ENCODE data around the gene GTPBP4.
A peak's percentile ranks its signal among the peaks of the same experiment; 100 is the strongest.

Gene GTPBP4

DNA sequence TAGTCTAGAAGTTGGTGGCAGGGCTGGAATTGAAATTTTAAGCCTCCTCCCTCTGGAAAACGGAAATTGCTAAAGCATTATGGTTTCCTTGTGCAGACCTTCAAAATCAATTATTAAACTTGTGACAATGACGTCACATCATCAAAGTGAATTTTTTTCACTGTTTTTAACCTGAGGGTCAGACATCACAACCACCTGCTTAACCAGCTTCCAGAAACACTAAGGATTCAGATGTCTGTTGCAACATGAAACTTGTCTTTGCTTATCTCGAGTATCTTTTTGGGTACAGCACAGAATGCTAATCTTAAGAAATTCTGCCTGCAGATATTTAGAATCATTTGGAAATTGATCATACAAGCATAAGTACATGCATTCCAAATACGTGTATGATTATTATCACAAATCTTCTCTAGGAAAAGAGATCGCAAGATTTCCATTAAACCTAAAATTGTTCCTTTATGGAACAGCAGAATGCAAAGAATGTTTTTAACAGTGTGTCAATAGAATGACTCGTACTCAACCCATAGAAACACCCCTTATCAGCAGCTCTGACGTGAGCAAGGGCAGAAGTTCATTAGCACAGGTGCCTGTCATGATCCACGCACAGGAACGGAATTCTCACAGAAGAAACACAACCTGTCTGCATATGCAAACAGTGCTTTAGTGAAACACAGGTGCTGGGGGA is 4.1 kb upstream of the GTPBP4 start:
- H3K4me3 ChIP-seq (ENCODE audit: low read length): no peak overlapping the region
- peaks cover 41% of the 10 kb centered on the region for H3K4me1 ChIP-seq (ENCODE audit: control insufficient read depth, insufficient read depth, low read length)
- peak overlapping the region; percentile 20 for H3K9ac ChIP-seq (ENCODE audit: low read length)
- no peaks in the 10 kb centered on the region for H3K27me3 ChIP-seq (ENCODE audit: control insufficient read depth, insufficient read depth, low read length)
- no peaks in the 10 kb centered on the region for H3K36me3 ChIP-seq (ENCODE audit: control insufficient read depth, insufficient read depth, low read length)
- no peaks in the 10 kb centered on the region for H3K9me3 ChIP-seq (ENCODE audit: control insufficient read depth, low read length)

DNA sequence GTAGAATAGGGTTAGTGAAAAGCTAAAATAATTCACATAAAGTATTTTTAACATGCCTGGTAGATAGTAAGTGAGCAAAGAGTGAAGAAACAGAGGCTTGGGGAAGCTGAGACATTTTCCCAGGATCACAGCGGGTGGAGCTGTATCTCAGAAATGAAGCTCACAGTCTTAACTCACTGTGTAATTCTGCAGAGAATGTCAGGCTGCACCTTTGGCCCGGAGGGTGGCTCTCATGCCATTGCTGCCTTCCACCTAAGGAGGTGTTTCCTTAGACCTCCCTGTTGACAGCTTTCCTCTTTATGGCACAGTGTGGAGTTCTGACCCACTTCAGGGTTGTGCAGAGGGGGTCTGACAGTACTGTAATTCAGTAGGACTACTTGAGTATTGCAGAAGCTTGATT is 2.9 kb upstream of the GTPBP4 start:
- Histone ChIP-seq H3K4me3 (ENCODE audit: low read length) (no peak overlapping the region), H3K9me3 (ENCODE audit: control insufficient read depth, low read length) (no peaks in the 10 kb centered on the region), H3K4me1 (ENCODE audit: control insufficient read depth, insufficient read depth, low read length) (peaks cover 47% of the 10 kb centered on the region), H3K27me3 (ENCODE audit: control insufficient read depth, insufficient read depth, low read length) (no peaks in the 10 kb centered on the region), H3K36me3 (ENCODE audit: control insufficient read depth, insufficient read depth, low read length) (no peaks in the 10 kb centered on the region), H3K9ac (ENCODE audit: low read length) (no peak overlapping the region)

DNA sequence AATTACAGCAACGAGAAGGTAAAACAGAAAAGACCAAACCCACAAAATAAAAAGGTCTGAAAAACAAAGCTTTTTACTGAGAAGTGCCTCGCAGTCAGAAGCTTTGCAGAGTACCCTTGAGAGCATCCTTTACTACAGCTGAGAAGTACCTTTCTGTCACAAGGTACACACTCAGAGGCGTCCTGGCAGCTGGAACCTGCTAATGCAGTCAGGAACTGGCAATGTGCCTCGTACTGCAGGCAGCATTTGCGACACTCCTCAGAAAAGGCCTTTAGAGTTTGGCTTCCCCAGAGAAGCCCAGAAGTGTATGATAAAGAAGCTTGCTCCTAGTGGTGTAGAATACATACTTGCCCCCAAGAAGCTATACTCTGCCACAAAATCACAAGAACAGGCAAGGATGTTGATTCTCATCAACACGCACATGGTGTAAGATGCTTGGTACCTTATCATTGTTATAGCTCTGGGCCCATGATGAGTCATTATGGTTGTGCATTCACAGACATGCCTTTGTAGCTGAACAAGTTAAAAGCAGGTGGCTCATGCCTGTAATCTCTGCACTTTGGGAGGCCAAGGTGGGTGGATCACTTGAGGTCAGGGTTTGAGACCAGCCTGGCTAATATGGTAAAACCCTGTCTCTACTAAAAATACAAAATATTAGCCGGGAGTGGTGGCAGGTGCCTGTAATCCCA is 2.0 kb upstream of the GTPBP4 start:
- H3K27me3 ChIP-seq (ENCODE audit: control insufficient read depth, insufficient read depth, low read length): no peaks in the 10 kb centered on the region
- H3K4me3 ChIP-seq (ENCODE audit: low read length): no peak overlapping the region
- H3K36me3 ChIP-seq (ENCODE audit: control insufficient read depth, insufficient read depth, low read length): no peaks in the 10 kb centered on the region
- no peak overlapping the region for H3K9ac ChIP-seq (ENCODE audit: low read length)
- H3K9me3 ChIP-seq (ENCODE audit: control insufficient read depth, low read length): no peaks in the 10 kb centered on the region
- H3K4me1 ChIP-seq (ENCODE audit: control insufficient read depth, insufficient read depth, low read length): peaks cover 47% of the 10 kb centered on the region

DNA sequence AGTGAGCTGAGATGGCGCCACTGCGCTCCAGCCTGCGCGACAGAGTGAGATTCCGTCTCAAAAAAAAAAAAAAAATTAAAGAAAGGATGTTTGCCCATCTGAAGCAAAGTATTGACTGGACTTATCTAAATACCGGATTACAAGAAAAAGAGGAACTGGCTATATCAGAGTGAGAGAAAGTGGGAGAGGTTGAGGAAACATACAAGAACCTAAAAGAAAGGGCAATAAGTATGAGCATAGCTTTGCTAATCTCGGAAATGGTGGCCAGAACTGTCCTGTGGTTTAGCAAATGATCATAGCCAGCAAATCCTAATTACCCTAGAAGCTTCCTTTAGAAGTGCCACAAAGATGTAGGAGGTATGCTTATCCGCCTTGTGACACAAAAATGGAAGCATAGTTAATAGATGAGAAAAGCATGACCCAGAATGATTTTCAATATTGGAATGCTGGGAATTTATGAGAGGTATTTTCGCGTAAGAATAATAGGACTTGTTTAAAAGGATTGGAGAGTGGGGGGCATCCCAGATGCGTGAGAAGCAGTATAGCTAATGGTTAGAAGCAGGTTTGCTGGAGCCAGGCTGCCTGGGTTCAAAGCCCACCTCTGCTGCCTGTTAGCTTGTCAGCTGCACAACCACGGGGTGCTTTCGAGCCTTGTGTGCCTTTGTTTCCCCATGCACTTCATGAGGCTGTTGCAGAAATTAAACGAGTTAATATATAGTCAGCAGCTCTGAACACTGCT is 1.2 kb upstream of the GTPBP4 start:
- H3K9ac ChIP-seq (ENCODE audit: low read length): peak overlapping the region; percentile 89
- no peaks in the 10 kb centered on the region for H3K9me3 ChIP-seq (ENCODE audit: control insufficient read depth, low read length)
- no peaks in the 10 kb centered on the region for H3K36me3 ChIP-seq (ENCODE audit: control insufficient read depth, insufficient read depth, low read length)
- H3K4me3 ChIP-seq (ENCODE audit: low read length): peak overlapping the region; percentile 58
- no peaks in the 10 kb centered on the region for H3K27me3 ChIP-seq (ENCODE audit: control insufficient read depth, insufficient read depth, low read length)
- H3K4me1 ChIP-seq (ENCODE audit: control insufficient read depth, insufficient read depth, low read length): peaks cover 47% of the 10 kb centered on the region

DNA sequence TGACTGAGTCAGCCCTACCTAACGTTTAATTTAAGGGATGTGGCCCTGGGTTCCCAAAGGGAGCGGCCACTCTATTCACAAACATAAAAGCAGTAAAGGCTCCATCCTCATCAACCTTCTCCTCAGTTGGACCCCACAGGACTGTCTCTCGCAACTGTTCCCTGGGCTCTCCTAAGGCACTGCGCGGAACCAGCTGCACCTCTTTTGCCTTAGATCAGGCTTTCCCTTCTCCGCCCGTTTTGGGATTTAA is 689 bp upstream of the GTPBP4 start:
- peak overlapping the region; percentile 58 for H3K4me3 ChIP-seq (ENCODE audit: low read length)
- H3K36me3 ChIP-seq (ENCODE audit: control insufficient read depth, insufficient read depth, low read length): no peaks in the 10 kb centered on the region
- peaks cover 47% of the 10 kb centered on the region for H3K4me1 ChIP-seq (ENCODE audit: control insufficient read depth, insufficient read depth, low read length)
- H3K9me3 ChIP-seq (ENCODE audit: control insufficient read depth, low read length): no peaks in the 10 kb centered on the region
- H3K27me3 ChIP-seq (ENCODE audit: control insufficient read depth, insufficient read depth, low read length): no peaks in the 10 kb centered on the region
- peak overlapping the region; percentile 89 for H3K9ac ChIP-seq (ENCODE audit: low read length)

DNA sequence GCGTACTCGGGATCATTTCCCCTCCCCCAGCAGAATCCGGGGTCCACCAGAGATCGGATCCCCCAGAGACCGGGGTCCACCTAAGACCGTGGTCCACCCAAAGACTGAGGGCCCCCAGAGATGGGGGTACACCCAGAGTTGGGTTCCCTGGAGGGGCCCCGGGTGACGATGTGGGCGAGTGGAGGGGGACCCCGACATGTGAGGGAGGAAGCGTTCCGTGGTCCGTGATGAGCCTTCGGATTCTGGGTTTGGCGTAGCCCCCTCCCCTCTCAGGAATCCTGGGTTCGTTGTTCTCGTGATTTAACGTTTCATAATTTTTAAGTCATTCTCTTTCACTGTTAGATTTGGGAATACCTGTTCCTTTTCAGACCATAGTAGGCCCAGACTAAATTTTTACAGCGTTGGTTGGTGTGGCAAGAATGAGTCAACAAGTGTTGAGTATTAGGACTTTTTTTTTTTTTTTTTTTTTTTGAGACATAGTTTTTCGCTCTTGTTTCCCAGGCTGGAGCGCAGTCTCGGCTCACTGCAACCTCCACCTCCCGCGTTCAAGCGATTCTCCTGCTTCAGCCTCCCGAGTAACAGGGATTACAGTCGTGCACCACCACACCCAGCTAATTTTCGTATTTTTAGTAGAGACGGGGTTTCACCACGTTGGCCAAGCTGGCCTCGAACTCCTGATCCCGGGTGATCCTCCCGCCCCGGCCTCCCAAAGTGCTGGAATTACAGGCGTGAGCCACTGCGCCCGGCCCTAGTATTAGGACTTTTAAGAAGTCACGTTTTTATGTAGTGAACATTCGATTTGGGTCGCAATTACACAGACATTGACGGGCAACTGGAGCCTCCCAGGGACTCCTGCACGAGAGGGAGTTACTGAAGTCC is 672 bp downstream of the GTPBP4 start:
- H3K27me3 ChIP-seq (ENCODE audit: control insufficient read depth, insufficient read depth, low read length): no peaks in the 10 kb centered on the region
- H3K36me3 ChIP-seq (ENCODE audit: control insufficient read depth, insufficient read depth, low read length): no peaks in the 10 kb centered on the region
- peak overlapping the region; percentile 89 for H3K9ac ChIP-seq (ENCODE audit: low read length)
- peak overlapping the region; percentile 58 for H3K4me3 ChIP-seq (ENCODE audit: low read length)
- H3K4me1 ChIP-seq (ENCODE audit: control insufficient read depth, insufficient read depth, low read length): peaks cover 40% of the 10 kb centered on the region
- no peaks in the 10 kb centered on the region for H3K9me3 ChIP-seq (ENCODE audit: control insufficient read depth, low read length)

DNA sequence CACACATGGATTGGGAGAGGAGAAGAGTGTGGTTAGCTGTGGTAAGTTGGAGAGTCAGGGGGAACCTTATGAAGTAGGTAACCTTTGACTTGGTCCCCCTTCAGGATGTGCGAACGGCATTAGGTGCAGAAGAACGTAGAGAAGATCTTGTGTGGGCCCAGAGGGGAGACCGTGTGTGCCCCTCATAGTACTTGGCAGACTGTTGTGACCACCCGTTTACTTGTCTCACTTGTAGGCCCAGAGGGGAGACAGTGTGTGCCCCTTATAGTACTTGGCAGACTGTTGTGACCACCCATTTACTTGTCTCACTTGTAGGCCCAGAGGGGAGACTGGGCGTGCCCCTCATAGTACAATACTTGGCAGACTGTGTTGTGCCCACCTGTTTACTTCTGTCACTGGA is 2.6 kb downstream of the GTPBP4 start:
- Histone ChIP-seq H3K4me1 (ENCODE audit: control insufficient read depth, insufficient read depth, low read length) (peaks cover 25% of the 10 kb centered on the region), H3K9ac (ENCODE audit: low read length) (no peak overlapping the region), H3K36me3 (ENCODE audit: control insufficient read depth, insufficient read depth, low read length) (no peaks in the 10 kb centered on the region), H3K9me3 (ENCODE audit: control insufficient read depth, low read length) (no peaks in the 10 kb centered on the region), H3K4me3 (ENCODE audit: low read length) (no peak overlapping the region), H3K27me3 (ENCODE audit: control insufficient read depth, insufficient read depth, low read length) (no peaks in the 10 kb centered on the region)

DNA sequence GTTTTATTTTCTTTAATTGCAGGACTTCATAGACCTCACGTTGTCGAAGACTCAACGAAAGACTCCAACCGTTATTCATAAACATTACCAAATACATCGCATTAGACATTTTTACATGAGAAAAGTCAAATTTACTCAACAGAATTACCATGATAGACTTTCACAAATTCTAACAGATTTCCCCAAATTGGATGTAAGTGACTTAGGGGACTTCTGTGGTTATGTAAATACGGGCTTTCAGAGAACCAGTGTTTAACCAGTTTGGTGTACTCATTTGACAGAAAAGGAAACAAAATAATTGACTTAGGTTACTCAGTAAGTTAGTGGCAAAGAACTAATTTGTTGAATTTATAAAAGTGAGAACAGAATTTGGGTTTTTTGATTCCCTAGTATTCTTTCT is 4.2 kb downstream of the GTPBP4 start:
- H3K4me1 ChIP-seq (ENCODE audit: control insufficient read depth, insufficient read depth, low read length): peaks cover 8% of the 10 kb centered on the region
- no peak overlapping the region for H3K9ac ChIP-seq (ENCODE audit: low read length)
- H3K36me3 ChIP-seq (ENCODE audit: control insufficient read depth, insufficient read depth, low read length): no peaks in the 10 kb centered on the region
- no peak overlapping the region for H3K4me3 ChIP-seq (ENCODE audit: low read length)
- no peaks in the 10 kb centered on the region for H3K27me3 ChIP-seq (ENCODE audit: control insufficient read depth, insufficient read depth, low read length)
- H3K9me3 ChIP-seq (ENCODE audit: control insufficient read depth, low read length): no peaks in the 10 kb centered on the region

DNA sequence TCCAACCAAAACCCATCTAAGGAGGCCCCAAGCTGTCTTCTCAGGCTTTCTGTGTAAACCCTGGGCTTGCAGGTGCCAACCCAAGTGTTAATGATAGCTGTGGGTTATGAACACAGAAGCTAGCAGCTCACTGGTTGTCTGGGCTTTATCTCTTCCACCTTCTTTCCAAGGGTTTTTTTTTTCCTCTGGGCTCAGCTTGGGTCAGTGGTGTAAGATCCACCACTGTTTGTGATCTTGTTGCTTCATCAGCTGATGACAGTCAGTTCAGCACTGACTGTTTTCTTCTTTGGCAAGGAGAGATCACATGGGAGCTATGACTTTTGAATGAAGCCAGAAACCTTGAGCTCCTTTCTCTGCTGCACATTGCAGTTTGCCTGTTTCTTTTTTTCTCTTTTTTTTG is 4.6 kb downstream of the GTPBP4 start:
- Histone ChIP-seq H3K9me3 (ENCODE audit: control insufficient read depth, low read length) (no peaks in the 10 kb centered on the region), H3K4me1 (ENCODE audit: control insufficient read depth, insufficient read depth, low read length) (peaks cover 7% of the 10 kb centered on the region), H3K4me3 (ENCODE audit: low read length) (no peak overlapping the region), H3K9ac (ENCODE audit: low read length) (no peak overlapping the region), H3K27me3 (ENCODE audit: control insufficient read depth, insufficient read depth, low read length) (no peaks in the 10 kb centered on the region), H3K36me3 (ENCODE audit: control insufficient read depth, insufficient read depth, low read length) (no peaks in the 10 kb centered on the region)

DNA sequence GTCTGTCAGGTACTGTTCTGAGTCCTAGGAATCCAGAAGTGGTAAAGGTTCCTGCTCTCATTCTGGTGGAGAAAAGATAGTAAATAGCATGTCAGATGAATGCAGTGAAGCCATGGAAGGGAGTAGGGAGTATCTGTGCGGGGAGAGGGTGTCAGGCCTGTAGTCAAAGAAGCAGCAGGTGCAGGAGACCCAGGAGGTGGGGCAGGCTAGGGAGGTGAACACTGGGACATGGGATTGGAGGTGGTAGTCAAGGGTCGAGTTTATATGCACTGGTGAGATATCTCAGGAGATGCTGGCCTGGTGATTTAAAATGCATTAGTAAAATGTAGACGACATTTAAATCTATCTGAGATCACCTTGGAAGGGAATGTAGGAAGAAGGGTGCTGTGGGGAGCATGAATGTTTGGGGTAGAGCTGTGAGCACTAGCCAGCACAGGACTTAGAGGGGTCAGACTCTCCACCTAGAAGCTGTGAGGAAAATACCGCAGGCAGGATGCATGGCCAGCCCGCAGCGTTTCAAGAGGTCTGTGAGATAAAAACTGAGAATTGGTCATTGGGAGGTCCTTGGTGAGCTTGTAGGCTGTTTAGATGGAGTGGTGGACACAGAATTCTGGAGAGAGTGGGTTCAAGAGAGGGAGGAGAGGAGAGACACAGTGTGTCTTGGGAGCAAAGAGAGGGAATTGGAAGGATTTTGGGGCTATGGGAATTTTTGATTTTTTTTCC is 6.8 kb downstream of the GTPBP4 start:
- Histone ChIP-seq H3K4me3 (ENCODE audit: low read length) (no peak overlapping the region), H3K27me3 (ENCODE audit: control insufficient read depth, insufficient read depth, low read length) (no peaks in the 10 kb centered on the region), H3K36me3 (ENCODE audit: control insufficient read depth, insufficient read depth, low read length) (no peaks in the 10 kb centered on the region), H3K4me1 (ENCODE audit: control insufficient read depth, insufficient read depth, low read length) (no peaks in the 10 kb centered on the region), H3K9ac (ENCODE audit: low read length) (no peak overlapping the region), H3K9me3 (ENCODE audit: control insufficient read depth, low read length) (no peaks in the 10 kb centered on the region)

DNA sequence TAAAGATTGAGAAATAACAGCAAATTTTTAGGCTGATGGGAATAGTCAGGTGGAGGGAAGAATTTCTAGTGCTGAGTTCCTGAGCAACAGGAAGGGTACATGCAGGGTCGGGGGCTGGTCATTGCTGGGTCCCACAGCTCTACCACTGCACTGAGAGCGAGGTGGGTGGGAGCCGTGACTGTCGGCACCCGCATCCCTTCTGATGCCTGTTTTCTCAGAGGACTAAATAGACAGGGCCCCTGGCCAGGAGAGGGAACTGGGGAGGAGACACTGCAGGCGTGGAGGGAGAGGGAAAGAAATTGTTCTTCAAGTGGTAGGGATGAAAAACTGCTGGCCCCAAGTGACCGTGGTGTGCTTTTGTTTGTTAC is 7.3 kb downstream of the GTPBP4 start:
- Histone ChIP-seq H3K4me1 (ENCODE audit: control insufficient read depth, insufficient read depth, low read length) (no peaks in the 10 kb centered on the region), H3K4me3 (ENCODE audit: low read length) (no peak overlapping the region), H3K9ac (ENCODE audit: low read length) (no peak overlapping the region), H3K27me3 (ENCODE audit: control insufficient read depth, insufficient read depth, low read length) (no peaks in the 10 kb centered on the region), H3K9me3 (ENCODE audit: control insufficient read depth, low read length) (no peaks in the 10 kb centered on the region), H3K36me3 (ENCODE audit: control insufficient read depth, insufficient read depth, low read length) (no peaks in the 10 kb centered on the region)

Data from mucosa of stomach (tissue), 1 donor.